ENCODE measurements around the gene ARID1A.

Gene ARID1A

GRCh38 chr1:26729633-26730032, 33.8 kb downstream of the ARID1A start:
- DNase-seq = no peak

GRCh38 chr1:26730695-26731094, 34.9 kb downstream of the ARID1A start:
- DNase-seq = no peak

- DNase-seq = no peak
Observed at GRCh38 chr1:26731233-26731902, 35.6 kb downstream of the ARID1A start.

- DNase-seq = no peak
Observed at GRCh38 chr1:26733392-26733791, 37.6 kb downstream of the ARID1A start.

- DNase-seq = peak; percentile 31
Observed at GRCh38 chr1:26733982-26734381, 38.2 kb downstream of the ARID1A start.

GRCh38 chr1:26734501-26735058, 38.8 kb downstream of the ARID1A start:
- DNase-seq = no peak

GRCh38 chr1:26739329-26739914, 43.6 kb downstream of the ARID1A start:
- peak; percentile 23 for DNase-seq

- no peak for DNase-seq
Observed at GRCh38 chr1:26740023-26740634, 44.3 kb downstream of the ARID1A start.

- DNase-seq = no peak
Observed at GRCh38 chr1:26740952-26741351, 45.1 kb downstream of the ARID1A start.

- DNase-seq = no peak
Observed at GRCh38 chr1:26743426-26744059, 47.7 kb downstream of the ARID1A start.

- DNase-seq = peak; percentile 86
Observed at GRCh38 chr1:26744075-26744959, 48.5 kb downstream of the ARID1A start.

- no peak for DNase-seq
Observed at GRCh38 chr1:26745191-26745590, 49.4 kb downstream of the ARID1A start.

- DNase-seq = no peak
Observed at GRCh38 chr1:26747048-26747447, 51.2 kb downstream of the ARID1A start.

- no peak for DNase-seq
Observed at GRCh38 chr1:26748351-26748750, 52.5 kb downstream of the ARID1A start.

GRCh38 chr1:26749458-26749857, 53.6 kb downstream of the ARID1A start:
- DNase-seq = no peak

- no peak for DNase-seq
Observed at GRCh38 chr1:26750428-26750827, 54.6 kb downstream of the ARID1A start.

GRCh38 chr1:26752519-26752918, 56.7 kb downstream of the ARID1A start:
- no peak for DNase-seq

- DNase-seq = no peak
Observed at GRCh38 chr1:26754086-26754874, 58.5 kb downstream of the ARID1A start.

GRCh38 chr1:26758358-26758757, 62.5 kb downstream of the ARID1A start:
- DNase-seq = no peak

- DNase-seq = no peak
Observed at GRCh38 chr1:26759531-26759930, 63.7 kb downstream of the ARID1A start.

GRCh38 chr1:26761217-26761616, 65.4 kb downstream of the ARID1A start:
- no peak for DNase-seq

- DNase-seq = no peak
Observed at GRCh38 chr1:26767714-26768113, 71.9 kb downstream of the ARID1A start.
